K562 (cell line): Measurements from ENCODE around the gene FAM149A. TPM values are rescaled to one million over a fixed set of nuclear protein-coding genes. Genes with fewer than 3 reads are reported as not detected.

Experiments
- FIP1L1 ChIP-seq: fragments of 200-400 bp; formaldehyde crosslinking; IDR thresholded peaks from 2 replicates; pipeline ENCODE4 v1.6.1; 2018; ENCODE audit warnings: mild to moderate bottlenecking, low read depth, low read length; ENCODE audit not compliant: poor library complexity, severe bottlenecking
- HNRNPUL1 ChIP-seq: fragments of 200-400 bp; formaldehyde crosslinking; IDR thresholded peaks from 2 replicates; pipeline ENCODE4 v1.6.1; 2017; ENCODE audit warnings: low read length
- KDM4B ChIP-seq, 2 experiments: fragments of 450-650 bp in 1 of 2; sonication (generic) in 1 of 2; IDR thresholded peaks; 2 replicates each; pipeline ENCODE4 v1.6.1; 2016 to 2017; ENCODE audit warnings: borderline replicate concordance in 2 of 2, antibody characterized with exemption in 1 of 2, low read depth in 1 of 2, mild to moderate bottlenecking in 1 of 2
- MTA3 ChIP-seq: fragments of 450-650 bp; formaldehyde crosslinking; IDR thresholded peaks from 2 replicates; pipeline ENCODE4 v1.6.1; 2017; ENCODE audit warnings: mild to moderate bottlenecking, borderline replicate concordance
- MTF1 ChIP-seq: fragments of 250-450 bp; sonication (Bioruptor Pico); IDR thresholded peaks from 2 replicates; pipeline ENCODE4 v1.9.0; 2021; ENCODE audit warnings: moderate library complexity, mild to moderate bottlenecking, inconsistent platforms, borderline replicate concordance
- NCOA4 ChIP-seq: fragments of 450-650 bp; IDR thresholded peaks from 2 replicates; pipeline ENCODE4 v1.6.1; 2018; ENCODE audit warnings: mild to moderate bottlenecking; ENCODE audit not compliant: partially characterized antibody
- NCOR1 ChIP-seq: fragments of 450-650 bp; IDR thresholded peaks from 2 replicates; pipeline ENCODE4 v1.6.1; 2016; ENCODE audit warnings: mild to moderate bottlenecking, moderate library complexity
- PHF8 ChIP-seq: fragments of 200-600 bp; sonication (generic); IDR thresholded peaks from 2 replicates; pipeline ENCODE4 v1.6.1; 2012; ENCODE audit warnings: mixed run types, mild to moderate bottlenecking, inconsistent platforms, low read length, moderate library complexity, borderline replicate concordance
- PPARD ChIP-seq: fragments of 250-450 bp; sonication (Bioruptor Pico); IDR thresholded peaks from 2 replicates; pipeline ENCODE4 v1.8.0; 2022; ENCODE audit warnings: inconsistent platforms, mild to moderate bottlenecking, moderate library complexity
- PURB ChIP-seq: sonication (generic); formaldehyde crosslinking; IDR thresholded peaks from 2 replicates; pipeline ENCODE4 v1.9.0; 2021; ENCODE audit warnings: low read depth, mild to moderate bottlenecking, missing genetic modification reagents
- SNRNP70 ChIP-seq: fragments of 200-400 bp; formaldehyde crosslinking; optimal IDR thresholded peaks from 2 replicates; pipeline ENCODE3; 2017; ENCODE audit warnings: low read depth, low read length
- SRSF1 ChIP-seq: fragments of 200-400 bp; formaldehyde crosslinking; IDR thresholded peaks from 2 replicates; pipeline ENCODE4 v1.6.1; 2017; ENCODE audit warnings: mild to moderate bottlenecking, low read depth, low read length, moderate library complexity
- SUPT5H ChIP-seq: fragments of 450-650 bp; IDR thresholded peaks from 2 replicates; pipeline ENCODE4 v1.6.1; 2016
- ZNF785 ChIP-seq: fragments of 250-450 bp; sonication (Bioruptor Pico); IDR thresholded peaks from 2 replicates; pipeline ENCODE4 v1.4.0; 2020; ENCODE audit warnings: mild to moderate bottlenecking
- polyA plus RNA-seq, 8 experiments: library from polyadenylated mRNA; depleted of rRNA in 4 of 8; stranded (reverse) in 5 of 8; unstranded in 3 of 8; fragments of >200 nt; fragmentation: Nextera tagmentation in 2 of 8; fragmentation: Illumina TruSeq in 1 of 8; extraction: Ambion mirVana in 2 of 8; extraction: Trizol in 1 of 8; gene quantifications; 2 replicates each; pipeline versions ENCODE4 v1.2.1 to v1.2.3, GENCODE V29; 2011 to 2014; ENCODE audit warnings: inconsistent platforms in 1 of 8, missing spikeins in 1 of 8
- total RNA-seq, 7 experiments: library from RNA; depleted of rRNA in 6 of 7; stranded (reverse); fragments of >200 nt in 6 of 7; fragmentation: Illumina TruSeq in 2 of 7; extraction: Trizol in 2 of 7; gene quantifications; 2 replicates each; pipeline versions ENCODE4 v1.2.1 to v1.2.3, GENCODE V29; 2011 to 2021; ENCODE audit warnings: low replicate concordance in 1 of 7
- TF ChIP-seq, protein P1 (sequence below): fragments of 250-450 bp; sonication (Bioruptor Pico); IDR thresholded peaks from 2 replicates; pipeline ENCODE4 v1.4.0; 2020
- TF ChIP-seq, protein P2 (sequence below): fragments of 250-450 bp; sonication (Bioruptor Pico); IDR thresholded peaks from 2 replicates; pipeline ENCODE4 v1.4.0; 2020; ENCODE audit warnings: mild to moderate bottlenecking
- TF ChIP-seq, protein P3 (sequence below): IDR thresholded peaks from 2 replicates; pipeline ENCODE4 v1.6.1; 2011; ENCODE audit not compliant: insufficient read length; ENCODE audit errors: extremely low read depth
- TF ChIP-seq, protein P4 (sequence below): fragments of 200-400 bp; formaldehyde crosslinking; IDR thresholded peaks from 2 replicates; pipeline ENCODE4 v1.6.1; 2017; ENCODE audit warnings: mild to moderate bottlenecking, low read depth, low read length, moderate library complexity

The FAM149A gene
- total and polyA plus RNA-seq, 9 of the 15 experiments (the other 6 are each of a cell fraction or from before 2014, with no cell fraction given): not detected

DNA sequence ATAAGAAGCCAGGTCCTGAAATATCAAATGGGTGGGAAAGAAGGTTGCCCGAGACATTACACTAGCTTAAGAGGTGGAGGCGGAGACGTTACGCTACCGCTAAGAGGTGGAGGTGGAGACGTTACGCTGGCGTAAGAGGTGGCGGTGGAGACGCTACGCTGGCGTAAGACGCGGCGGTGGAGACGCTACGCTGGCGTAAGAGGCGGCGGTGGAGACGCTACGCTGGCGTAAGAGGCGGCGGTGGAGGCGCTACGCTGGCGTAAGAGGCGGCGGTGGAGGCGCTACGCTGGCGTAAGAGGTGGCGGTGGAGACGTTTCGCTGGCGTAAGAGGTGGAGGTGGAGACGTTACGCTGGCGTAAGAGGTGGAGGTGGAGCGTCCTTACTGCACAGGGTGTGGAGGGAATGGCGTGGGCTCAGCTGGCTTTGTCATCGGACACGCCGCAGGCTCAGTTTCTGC is 99.6 kb downstream of the FAM149A start (continued):
- TF ChIP-seq HNRNPUL1 (no peak), NCOA4 (no peak), FIP1L1 (no peak), SRSF1 (no peak), MTF1 (CRISPR knock-in tag) (no peak), PHF8 (peak; percentile 26; the same call in 1 of the 2 replicates), MTA3 (no peak), PURB (CRISPR knock-in tag) (no peak), NCOR1 (no peak), SNRNP70 (no peak), PPARD (no peak), ZNF785 (no peak), KDM4B (IDR thresholded peaks at IDR 0.05; ENCODE audit: borderline replicate concordance in 2 of 2, low read depth in 1 of 2) (no peak), SUPT5H (no peak)
- TF ChIP-seq, protein P1, sequence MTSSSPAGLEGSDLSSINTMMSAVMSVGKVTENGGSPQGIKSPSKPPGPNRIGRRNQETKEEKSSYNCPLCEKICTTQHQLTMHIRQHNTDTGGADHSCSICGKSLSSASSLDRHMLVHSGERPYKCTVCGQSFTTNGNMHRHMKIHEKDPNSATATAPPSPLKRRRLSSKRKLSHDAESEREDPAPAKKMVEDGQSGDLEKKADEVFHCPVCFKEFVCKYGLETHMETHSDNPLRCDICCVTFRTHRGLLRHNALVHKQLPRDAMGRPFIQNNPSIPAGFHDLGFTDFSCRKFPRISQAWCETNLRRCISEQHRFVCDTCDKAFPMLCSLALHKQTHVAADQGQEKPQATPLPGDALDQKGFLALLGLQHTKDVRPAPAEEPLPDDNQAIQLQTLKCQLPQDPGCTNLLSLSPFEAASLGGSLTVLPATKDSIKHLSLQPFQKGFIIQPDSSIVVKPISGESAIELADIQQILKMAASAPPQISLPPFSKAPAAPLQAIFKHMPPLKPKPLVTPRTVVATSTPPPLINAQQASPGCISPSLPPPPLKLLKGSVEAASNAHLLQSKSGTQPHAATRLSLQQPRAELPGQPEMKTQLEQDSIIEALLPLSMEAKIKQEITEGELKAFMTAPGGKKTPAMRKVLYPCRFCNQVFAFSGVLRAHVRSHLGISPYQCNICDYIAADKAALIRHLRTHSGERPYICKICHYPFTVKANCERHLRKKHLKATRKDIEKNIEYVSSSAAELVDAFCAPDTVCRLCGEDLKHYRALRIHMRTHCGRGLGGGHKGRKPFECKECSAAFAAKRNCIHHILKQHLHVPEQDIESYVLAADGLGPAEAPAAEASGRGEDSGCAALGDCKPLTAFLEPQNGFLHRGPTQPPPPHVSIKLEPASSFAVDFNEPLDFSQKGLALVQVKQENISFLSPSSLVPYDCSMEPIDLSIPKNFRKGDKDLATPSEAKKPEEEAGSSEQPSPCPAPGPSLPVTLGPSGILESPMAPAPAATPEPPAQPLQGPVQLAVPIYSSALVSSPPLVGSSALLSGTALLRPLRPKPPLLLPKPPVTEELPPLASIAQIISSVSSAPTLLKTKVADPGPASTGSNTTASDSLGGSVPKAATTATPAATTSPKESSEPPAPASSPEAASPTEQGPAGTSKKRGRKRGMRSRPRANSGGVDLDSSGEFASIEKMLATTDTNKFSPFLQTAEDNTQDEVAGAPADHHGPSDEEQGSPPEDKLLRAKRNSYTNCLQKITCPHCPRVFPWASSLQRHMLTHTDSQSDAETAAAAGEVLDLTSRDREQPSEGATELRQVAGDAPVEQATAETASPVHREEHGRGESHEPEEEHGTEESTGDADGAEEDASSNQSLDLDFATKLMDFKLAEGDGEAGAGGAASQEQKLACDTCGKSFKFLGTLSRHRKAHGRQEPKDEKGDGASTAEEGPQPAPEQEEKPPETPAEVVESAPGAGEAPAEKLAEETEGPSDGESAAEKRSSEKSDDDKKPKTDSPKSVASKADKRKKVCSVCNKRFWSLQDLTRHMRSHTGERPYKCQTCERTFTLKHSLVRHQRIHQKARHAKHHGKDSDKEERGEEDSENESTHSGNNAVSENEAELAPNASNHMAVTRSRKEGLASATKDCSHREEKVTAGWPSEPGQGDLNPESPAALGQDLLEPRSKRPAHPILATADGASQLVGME (CRISPR knock-in tag): no peak
- TF ChIP-seq, protein P2, sequence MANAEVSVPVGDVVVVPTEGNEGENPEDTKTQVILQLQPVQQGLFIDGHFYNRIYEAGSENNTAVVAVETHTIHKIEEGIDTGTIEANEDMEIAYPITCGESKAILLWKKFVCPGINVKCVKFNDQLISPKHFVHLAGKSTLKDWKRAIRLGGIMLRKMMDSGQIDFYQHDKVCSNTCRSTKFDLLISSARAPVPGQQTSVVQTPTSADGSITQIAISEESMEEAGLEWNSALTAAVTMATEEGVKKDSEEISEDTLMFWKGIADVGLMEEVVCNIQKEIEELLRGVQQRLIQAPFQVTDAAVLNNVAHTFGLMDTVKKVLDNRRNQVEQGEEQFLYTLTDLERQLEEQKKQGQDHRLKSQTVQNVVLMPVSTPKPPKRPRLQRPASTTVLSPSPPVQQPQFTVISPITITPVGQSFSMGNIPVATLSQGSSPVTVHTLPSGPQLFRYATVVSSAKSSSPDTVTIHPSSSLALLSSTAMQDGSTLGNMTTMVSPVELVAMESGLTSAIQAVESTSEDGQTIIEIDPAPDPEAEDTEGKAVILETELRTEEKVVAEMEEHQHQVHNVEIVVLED: peak; percentile 28; the same call in 1 of the 2 replicates
- TF ChIP-seq, protein P3, sequence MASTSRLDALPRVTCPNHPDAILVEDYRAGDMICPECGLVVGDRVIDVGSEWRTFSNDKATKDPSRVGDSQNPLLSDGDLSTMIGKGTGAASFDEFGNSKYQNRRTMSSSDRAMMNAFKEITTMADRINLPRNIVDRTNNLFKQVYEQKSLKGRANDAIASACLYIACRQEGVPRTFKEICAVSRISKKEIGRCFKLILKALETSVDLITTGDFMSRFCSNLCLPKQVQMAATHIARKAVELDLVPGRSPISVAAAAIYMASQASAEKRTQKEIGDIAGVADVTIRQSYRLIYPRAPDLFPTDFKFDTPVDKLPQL: no peak
- TF ChIP-seq, protein P4, sequence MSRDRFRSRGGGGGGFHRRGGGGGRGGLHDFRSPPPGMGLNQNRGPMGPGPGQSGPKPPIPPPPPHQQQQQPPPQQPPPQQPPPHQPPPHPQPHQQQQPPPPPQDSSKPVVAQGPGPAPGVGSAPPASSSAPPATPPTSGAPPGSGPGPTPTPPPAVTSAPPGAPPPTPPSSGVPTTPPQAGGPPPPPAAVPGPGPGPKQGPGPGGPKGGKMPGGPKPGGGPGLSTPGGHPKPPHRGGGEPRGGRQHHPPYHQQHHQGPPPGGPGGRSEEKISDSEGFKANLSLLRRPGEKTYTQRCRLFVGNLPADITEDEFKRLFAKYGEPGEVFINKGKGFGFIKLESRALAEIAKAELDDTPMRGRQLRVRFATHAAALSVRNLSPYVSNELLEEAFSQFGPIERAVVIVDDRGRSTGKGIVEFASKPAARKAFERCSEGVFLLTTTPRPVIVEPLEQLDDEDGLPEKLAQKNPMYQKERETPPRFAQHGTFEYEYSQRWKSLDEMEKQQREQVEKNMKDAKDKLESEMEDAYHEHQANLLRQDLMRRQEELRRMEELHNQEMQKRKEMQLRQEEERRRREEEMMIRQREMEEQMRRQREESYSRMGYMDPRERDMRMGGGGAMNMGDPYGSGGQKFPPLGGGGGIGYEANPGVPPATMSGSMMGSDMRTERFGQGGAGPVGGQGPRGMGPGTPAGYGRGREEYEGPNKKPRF: peak; percentile 54; the same call in 1 of the 2 replicates
